ENCODE data around the gene TBC1D17.
A peak's percentile ranks its signal among the peaks of the same experiment; 100 is the strongest.

TBC1D17 gene

DNA sequence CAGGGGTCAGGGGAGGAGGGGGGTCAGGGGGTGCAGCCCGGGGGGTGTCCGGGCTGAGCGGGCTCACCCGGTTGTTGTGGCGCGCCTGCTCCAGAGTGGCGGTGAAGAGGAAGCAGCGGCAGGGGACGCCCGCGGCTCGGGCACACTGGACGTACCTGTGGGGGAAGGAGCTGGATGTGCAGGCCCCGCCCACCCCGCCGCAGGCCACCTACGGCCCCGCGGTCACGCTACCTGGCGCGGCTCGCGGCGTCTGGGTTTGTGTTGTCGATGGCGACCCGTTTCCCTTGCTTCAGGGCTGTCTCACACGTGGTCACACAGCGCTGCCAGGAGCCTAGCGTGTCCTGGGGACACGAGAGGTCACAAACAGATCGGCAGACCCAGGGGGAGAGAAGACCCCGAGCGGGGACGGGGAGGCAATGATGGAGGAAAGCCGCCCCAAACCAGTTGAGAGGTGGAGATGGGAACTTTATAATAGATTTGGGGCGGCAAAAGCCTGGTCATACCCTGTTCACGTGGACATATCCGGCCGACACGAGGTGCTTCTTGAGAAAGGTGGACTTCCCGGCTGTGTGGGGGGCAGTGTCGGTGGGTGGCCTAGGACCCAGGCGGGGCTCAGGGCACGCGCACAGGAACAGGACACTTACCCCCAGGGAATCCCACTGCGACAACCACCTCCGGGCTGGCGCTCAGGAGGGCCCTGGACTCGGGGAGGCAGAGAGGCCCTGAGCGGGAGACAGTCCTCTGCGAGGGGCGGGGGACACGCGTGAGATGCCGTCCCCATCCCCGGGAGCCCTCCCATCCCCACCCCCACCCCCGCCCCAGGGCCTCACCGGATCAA, 15.7 kb upstream of the TBC1D17 start:
- no peak for DNase-seq (ENCODE audit: low spot score)

DNA sequence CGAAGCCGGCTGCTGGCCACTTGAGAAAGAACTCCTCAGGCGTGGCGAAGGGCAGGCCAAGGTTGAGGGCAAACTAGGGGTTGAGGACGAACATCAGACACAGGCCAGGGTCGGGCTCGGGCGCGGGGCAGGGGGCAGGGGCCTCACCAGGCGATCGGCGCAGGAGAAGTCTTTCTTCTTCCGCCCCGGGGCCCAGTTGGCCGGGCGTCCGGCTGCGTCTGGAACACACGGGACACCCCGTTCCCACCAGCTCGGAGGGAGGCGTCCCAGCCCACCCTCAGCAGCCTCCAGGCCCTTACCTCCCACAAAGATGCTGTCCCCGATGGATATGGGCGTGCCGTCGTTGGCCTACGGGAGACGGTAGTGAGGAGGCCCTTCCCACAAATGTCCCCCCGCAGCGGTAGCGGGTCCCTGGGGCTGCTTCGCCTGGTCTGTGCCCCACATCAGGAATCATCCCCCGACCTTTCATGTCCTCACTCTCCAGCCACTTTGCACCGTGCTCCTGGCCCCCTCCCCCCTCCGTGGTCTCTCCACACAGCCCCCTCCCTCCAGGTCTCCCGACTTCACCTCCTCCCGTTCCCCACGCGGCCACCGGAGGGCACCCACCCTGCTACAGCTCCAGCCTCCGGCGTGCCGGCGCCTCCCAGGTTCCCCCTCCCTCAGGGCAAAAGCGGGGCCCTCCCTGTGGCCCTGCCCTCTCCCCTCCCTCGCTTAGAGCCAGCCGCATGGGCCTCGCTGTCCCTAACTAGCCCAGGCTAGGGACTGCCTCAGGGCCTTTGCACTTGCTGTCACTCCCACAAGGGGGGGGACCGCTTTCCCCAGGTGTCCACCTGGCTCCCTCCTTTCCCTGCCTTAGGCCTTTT, 14.9 kb upstream of the TBC1D17 start:
- DNase-seq (ENCODE audit: low spot score), result no peak

GRCh38 chr19:49863254-49863934, 14.1 kb upstream of the TBC1D17 start:
- DNase-seq (ENCODE audit: low spot score), result no peak

GRCh38 chr19:49863935-49864320, 13.6 kb upstream of the TBC1D17 start:
- no peak for DNase-seq (ENCODE audit: low spot score)

DNA sequence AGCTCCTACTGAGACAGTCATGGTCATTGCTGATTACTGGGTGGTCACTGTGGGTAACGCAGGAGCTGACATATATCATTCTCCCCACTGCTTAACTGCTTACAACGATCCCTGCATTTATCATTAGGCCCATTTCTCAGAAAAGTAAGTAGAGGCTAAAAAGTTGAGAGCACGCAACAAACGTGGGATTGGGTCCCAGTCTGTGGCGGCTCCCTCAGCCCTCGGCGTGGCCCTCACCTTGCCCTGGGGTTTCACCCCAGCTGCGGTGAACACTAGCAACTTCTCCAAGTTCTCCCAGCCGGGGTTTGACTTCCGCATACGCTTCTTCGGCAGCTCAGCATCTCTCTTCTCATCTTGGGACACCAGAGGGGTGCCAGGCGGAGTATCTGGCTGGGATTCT, 12.6 kb upstream of the TBC1D17 start:
- no peak for DNase-seq (ENCODE audit: low spot score)

DNA sequence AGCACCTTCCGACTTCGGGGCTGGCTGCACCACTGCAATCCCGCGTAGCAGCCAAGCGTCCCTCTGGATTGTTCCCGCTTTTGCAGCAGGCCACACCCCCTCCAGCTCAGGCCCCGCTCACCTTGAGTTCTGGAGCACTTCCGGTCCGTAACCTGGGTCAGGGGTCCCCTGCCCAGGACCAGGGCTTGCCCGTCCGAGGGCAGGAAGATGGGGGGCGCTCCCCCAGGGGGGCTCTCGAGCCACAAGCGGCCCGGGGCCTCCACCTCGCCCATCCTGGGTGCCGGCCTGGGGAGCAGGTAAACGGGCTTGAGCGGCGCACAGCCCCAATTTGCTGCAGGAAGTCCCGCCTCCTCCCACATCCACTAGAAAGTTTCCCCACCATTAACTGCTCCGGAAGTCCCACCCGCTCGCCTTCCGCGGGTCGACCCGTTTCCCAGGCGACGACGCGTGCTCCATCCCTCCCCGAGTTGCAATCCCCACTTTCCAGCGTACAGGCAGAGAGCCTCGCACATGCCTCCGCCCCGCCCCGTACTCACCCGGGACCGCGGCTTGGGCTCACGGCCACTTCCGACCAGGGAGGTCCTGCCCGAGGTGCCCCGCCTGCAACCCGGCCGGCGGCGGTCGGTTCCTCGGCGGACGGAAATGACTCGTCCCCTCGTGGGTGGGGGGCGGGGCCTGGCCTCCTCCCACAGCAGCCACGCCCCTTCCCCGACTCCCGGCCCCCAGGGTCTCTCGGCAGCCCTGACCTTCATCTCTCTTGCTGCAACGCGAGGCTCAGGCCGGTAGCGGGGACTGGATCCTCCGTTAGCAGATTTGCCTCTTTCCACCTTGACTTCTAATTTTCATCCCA, 10.3 kb upstream of the TBC1D17 start, which contains the start of gene PNKP:
PNKP (minus strand) TSS at position 644 of the 850 bp plus-strand sequence; CDS start at position 272, 372 bp downstream.
- peak; percentile 94 for DNase-seq (ENCODE audit: low spot score)

GRCh38 chr19:49869009-49869483, 8.5 kb upstream of the TBC1D17 start:
- no peak for DNase-seq (ENCODE audit: low spot score)

- peak; percentile 98 for DNase-seq (ENCODE audit: low spot score)
These were observed 7.8 kb upstream of the TBC1D17 start for GRCh38 chr19:49869484-49870308.

- no peak for DNase-seq (ENCODE audit: low spot score)
These were observed 7.1 kb upstream of the TBC1D17 start for GRCh38 chr19:49870309-49870901.

DNA sequence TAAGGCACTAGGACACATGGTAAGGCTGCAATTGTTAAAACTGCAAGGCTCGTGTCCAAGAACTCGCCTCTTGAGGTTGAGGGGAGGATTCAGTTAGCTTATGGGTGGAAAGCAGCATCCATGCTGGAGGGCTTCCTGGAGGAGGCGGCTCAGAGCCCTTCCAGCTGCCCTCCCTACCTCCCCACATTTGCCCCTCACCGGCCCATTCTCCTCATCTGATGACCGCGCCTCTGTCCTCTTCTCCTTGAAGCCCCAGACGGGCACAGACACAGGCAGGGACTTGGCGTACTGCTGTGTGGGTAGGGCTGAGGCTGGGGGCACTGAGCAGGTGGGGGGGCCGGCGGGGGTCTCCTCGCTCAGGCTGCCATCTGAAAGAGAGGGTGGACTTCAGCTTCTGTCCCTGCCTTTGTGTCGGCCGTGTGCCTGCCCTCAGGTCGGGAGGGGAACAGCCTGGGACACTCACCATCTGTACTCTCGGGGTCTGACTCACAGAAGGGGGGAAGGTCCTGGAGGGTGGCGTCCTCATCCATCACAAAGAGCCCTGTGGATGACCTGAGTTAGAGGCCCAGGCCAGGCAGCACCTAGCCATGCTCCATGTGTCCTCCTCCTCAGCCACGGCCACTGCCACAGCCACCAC, 6.0 kb upstream of the TBC1D17 start:
- no peak for DNase-seq (ENCODE audit: low spot score)

GRCh38 chr19:49872245-49873128, 5.0 kb upstream of the TBC1D17 start:
- DNase-seq (ENCODE audit: low spot score), result no peak

- DNase-seq (ENCODE audit: low spot score), result no peak
These were observed 4.4 kb upstream of the TBC1D17 start for GRCh38 chr19:49873129-49873521.

GRCh38 chr19:49873834-49874233, 3.7 kb upstream of the TBC1D17 start:
- no peak for DNase-seq (ENCODE audit: low spot score)

DNA sequence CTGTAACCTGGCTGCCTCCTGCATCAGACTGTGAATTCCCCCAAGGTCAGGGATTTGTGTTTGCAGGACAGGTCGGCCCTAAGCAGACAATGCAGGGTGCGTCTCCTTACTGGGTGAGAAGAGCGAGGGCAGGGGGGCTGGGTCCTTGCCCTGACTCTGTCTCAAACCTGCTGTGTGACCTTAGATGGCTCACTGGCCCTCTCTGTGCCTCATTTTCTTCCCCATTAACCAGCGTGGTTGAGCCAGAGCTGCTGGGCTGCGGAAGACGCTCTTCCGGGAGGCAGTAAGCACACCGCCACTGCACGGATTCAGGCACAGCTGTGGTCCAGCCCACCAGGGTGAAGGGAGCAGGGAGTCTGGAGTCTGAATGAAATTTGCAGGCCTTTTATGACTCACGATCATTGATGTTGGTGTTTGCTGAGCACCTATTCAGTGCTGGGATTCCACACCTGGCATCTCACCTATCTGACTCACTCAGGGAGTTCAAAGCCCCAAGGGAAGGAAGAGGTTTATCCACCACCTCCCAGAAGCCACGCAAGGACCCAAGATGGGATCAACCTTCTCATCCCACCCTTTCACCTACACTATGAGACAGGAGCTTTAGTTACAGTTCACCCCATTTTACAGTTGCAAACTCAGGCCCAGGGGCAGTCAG, 2.9 kb upstream of the TBC1D17 start:
- no peak for DNase-seq (ENCODE audit: low spot score)

GRCh38 chr19:49875177-49875576, 2.3 kb upstream of the TBC1D17 start:
- no peak for DNase-seq (ENCODE audit: low spot score)

GRCh38 chr19:49875857-49876421, 1.6 kb upstream of the TBC1D17 start:
- DNase-seq (ENCODE audit: low spot score), result peak; percentile 35

GRCh38 chr19:49876422-49877019, 981 bp upstream of the TBC1D17 start:
- peak; percentile 85 for DNase-seq (ENCODE audit: low spot score)

Data from AG08395 (cell line).